Measurements from ENCODE around the gene PDIA2. TPM values are rescaled to one million over a fixed set of nuclear protein-coding genes. Genes with fewer than 3 reads are reported as not detected.
"Not testable (repeated sequence)": the region's sequence is repeated elsewhere in the genome, so short reads cannot be mapped to it uniquely, and the experiment has no call there.

Gene PDIA2
- polyA plus RNA-seq, 2 of the 4 experiments (the other 2 are of a cell fraction): 0.45 to 0.52 TPM

DNA sequence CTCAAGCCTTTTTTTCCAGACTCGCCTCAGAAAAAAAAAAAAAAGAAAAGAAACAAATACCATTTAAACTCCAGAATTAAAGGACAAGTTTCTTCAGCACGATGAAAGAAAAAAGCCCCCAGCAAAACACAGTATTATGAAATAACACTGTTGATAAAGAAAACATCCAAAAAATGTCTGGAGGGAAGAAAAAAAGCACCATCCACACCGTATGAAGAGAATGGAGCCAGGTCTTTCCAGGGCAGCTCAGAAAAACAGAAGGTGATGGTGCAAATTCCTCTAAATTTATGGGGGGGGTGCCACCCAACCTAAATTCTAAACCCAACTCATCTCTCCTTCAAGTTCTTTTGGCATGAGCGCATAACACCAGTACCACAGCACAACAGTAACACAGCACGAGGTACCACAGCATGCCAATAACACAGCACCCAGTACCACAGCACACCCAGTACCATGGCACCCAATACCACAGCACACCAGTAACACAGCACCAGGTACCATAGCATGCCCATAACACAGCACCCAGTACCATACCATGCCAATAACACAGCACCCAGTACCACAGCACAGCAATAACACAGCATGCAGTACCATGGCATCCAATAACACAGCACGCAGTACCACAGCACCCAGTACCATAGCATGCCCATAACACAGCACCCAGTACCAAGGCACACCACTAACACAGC, 50.6 kb downstream of the PDIA2 start:
- ATAC-seq: 0 out of 6 replicates have a peak, but pooled peaks of 1 of the 2 experiments have one; percentile 27

DNA sequence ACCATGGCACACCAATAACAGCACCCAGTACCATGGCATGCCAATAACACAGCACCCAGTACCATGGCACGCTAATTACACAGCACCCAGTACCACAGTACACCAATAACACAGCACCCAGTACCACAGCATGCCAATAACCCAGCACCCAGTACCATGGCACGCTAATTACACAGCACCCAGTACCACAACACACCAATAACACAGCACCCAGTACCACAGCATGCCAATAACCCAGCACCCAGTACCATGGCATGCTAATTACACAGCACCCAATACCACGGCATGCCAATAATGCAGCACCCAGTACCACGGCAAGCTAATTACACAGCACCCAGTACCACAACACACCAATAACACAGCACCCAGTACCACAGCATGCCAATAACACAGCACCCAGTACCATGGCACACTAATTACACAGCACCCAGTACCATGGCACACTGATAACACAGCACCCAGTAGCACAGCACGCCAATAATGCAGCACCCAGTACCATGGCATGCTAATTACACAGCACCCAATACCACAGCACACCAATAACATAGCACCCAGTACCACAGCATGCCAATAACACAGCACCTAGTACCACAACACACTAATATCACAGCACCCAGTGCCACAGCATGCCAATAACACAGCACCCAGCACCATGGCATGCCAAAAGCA, 51.3 kb downstream of the PDIA2 start:
- H3K4me1 ChIP-seq; H3K4me2 ChIP-seq; H3K9me3 ChIP-seq; H3K4me3 ChIP-seq; POLR2A ChIA-PET; FAIRE-seq; H3K27ac ChIP-seq; DNase-seq (ENCODE audit: low read depth in 1 of 2, low spot score in 1 of 2); ATAC-seq: not testable (repeated sequence)
- WGBS (ENCODE audit: missing lambda C conversion rate): 89% methylated on average over 4 of the region's 5 CpGs
- CTCF ChIA-PET: interaction anchor here (2.0 kb wide), 1 partner anchor 11 kb away, joined by 4 read pairs; no protein-coding TSS in a partner anchor

More for the DNA sequence above, 50.6 kb downstream of the PDIA2 start:
- H3K4me3 ChIP-seq: no peak overlapping the region
- CTCF ChIA-PET: no interaction called here
- H3K4me2 ChIP-seq: no peak overlapping the region
- DNase-seq (ENCODE audit: low read depth in 1 of 2, low spot score in 1 of 2) (no peak), FAIRE-seq (no peak)
- no peaks in the 10 kb centered on the region for H3K9me3 ChIP-seq
- 79% methylated on average over 6 of the region's 6 CpGs for WGBS (ENCODE audit: missing lambda C conversion rate)
- peaks cover 12% of the 10 kb centered on the region for H3K4me1 ChIP-seq
- TF ChIP-seq, protein P1, sequence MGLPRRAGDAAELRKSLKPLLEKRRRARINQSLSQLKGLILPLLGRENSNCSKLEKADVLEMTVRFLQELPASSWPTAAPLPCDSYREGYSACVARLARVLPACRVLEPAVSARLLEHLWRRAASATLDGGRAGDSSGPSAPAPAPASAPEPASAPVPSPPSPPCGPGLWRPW (IDR thresholded peaks at IDR 0.05): no peak
- TF ChIP-seq HDAC2 (IDR thresholded peaks at IDR 0.05) (no peak), CHD2 (IDR thresholded peaks at IDR 0.05; ENCODE audit: low read length, partially characterized antibody) (no peak), MAZ (IDR thresholded peaks at IDR 0.05; ENCODE audit: borderline replicate concordance, low read depth, low read length) (no peak), POLR2AphosphoS2 (conservative IDR thresholded peaks at IDR 0.05; ENCODE audit: low read length) (no peak)
- TF ChIP-seq, protein P2, sequence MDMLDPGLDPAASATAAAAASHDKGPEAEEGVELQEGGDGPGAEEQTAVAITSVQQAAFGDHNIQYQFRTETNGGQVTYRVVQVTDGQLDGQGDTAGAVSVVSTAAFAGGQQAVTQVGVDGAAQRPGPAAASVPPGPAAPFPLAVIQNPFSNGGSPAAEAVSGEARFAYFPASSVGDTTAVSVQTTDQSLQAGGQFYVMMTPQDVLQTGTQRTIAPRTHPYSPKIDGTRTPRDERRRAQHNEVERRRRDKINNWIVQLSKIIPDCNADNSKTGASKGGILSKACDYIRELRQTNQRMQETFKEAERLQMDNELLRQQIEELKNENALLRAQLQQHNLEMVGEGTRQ (IDR thresholded peaks at IDR 0.05): no peak
- H3K27ac ChIP-seq: peak overlapping the region in 1 of 2 experiments; percentile 21; a peak in 1 of 6 replicates
- POLR2A ChIA-PET: no interaction called here

DNA sequence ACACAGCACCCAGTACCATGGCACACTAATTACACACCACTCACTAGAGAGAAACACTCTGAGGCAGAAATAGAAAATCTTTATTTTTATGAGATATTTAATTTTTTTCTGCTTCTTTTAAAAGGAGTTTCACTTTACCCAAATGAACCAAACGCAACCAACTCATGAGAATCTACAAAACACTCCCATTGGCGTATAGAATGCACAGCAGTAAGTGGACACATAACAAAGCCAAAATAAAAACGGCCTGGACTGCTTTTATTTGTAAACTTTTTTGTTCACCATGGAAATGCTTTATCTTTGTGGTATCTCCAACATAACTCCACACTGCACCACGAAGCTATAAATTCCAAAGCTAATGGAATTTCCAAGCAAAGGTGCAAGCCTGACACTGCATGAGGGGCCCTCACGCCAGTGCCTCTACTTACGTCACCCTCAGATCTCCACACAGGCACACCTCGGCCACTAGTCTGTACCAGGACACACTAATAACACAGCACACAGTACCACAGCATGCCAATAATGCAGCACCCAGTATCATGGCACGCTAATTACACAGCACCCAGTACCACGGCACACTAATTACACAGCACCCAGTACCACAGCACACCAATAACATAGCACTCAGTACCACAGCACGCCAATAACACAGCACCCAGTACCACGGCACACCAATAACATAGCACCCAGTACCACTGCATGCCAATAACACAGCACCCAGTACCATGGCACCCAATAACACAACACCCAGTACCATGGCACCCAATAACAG, 52.1 kb downstream of the PDIA2 start:
- H3K4me2 ChIP-seq; POLR2A ChIA-PET; H3K9me3 ChIP-seq; DNase-seq (ENCODE audit: low read depth in 1 of 2, low spot score in 1 of 2); H3K4me3 ChIP-seq; H3K27ac ChIP-seq; FAIRE-seq; ATAC-seq: not testable (repeated sequence)
- 85% methylated on average over 11 of the region's 11 CpGs for WGBS (ENCODE audit: missing lambda C conversion rate)
- H3K4me1 ChIP-seq: peaks cover 14% of the 10 kb centered on the region
- CTCF ChIA-PET: interaction anchor here (0.7 to 2.0 kb wide), 4 partner anchors 10 to 99 kb away, joined by 3 to 4 read pairs (median 4); no protein-coding TSS in a partner anchor

DNA sequence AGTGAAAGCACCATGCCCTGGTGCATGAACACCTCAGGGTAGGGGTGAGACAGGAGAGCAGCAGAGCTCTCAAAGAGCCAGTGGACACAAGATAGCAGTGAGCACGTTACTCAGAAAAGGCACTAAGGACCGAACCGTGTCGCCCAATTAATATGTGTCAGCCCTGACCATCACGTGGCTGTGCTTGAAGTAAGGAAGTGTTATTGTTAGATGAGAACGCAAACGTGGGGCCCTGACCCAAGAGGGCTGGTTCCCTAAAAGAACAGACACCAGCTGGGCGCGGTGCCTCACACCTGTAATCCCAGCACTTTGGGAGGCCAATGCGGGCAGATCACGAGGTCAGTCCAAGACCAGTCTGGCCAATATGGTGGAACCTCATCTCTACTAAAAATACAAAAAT, 53.3 kb downstream of the PDIA2 start:
- ATAC-seq (no peak), FAIRE-seq (no peak), DNase-seq (ENCODE audit: low read depth in 1 of 2, low spot score in 1 of 2) (no peak)
- ChIA-PET CTCF (interaction anchor here (1.2 to 2.0 kb wide), 4 partner anchors 9 to 155 kb away, joined by 3 to 7 read pairs (median 4); no protein-coding TSS in a partner anchor), POLR2A (no interaction called here)
- Histone ChIP-seq H3K4me3 (no peak overlapping the region), H3K4me2 (no peak overlapping the region), H3K4me1 (peaks cover 17% of the 10 kb centered on the region), H3K27ac (no peak overlapping the region), H3K9me3 (no peaks in the 10 kb centered on the region)
- 97% methylated on average over 11 of the region's 11 CpGs for WGBS (ENCODE audit: missing lambda C conversion rate)
- TF ChIP-seq ESRRA (IDR thresholded peaks at IDR 0.05; ENCODE audit: borderline replicate concordance, low read length) (no peak), RAD21 (conservative IDR thresholded peaks at IDR 0.05 in 1 of 2, IDR thresholded peaks at IDR 0.05 in 1 of 2) (no peak), KDM5A (IDR thresholded peaks at IDR 0.05) (no peak), BHLHE40 (IDR thresholded peaks at IDR 0.05; ENCODE audit: low read depth, low read length) (no peak), HOXB5 (CRISPR knock-in tag; IDR thresholded peaks at IDR 0.05) (no peak), SMC3 (IDR thresholded peaks at IDR 0.05) (no peak), NFE2L2 (conservative IDR thresholded peaks at IDR 0.05; ENCODE audit: low read length) (no peak), JUN (IDR thresholded peaks at IDR 0.05) (no peak), HOXA7 (CRISPR knock-in tag; IDR thresholded peaks at IDR 0.05) (no peak), TP53 (CRISPR knock-in tag; IDR thresholded peaks at IDR 0.05) (no peak), HDAC2 (IDR thresholded peaks at IDR 0.05) (no peak), MAFK (IDR thresholded peaks at IDR 0.05; ENCODE audit: partially characterized antibody) (no peak), NPAS2 (CRISPR knock-in tag; IDR thresholded peaks at IDR 0.05; ENCODE audit: borderline replicate concordance) (no peak)
- TF ChIP-seq, protein P3, sequence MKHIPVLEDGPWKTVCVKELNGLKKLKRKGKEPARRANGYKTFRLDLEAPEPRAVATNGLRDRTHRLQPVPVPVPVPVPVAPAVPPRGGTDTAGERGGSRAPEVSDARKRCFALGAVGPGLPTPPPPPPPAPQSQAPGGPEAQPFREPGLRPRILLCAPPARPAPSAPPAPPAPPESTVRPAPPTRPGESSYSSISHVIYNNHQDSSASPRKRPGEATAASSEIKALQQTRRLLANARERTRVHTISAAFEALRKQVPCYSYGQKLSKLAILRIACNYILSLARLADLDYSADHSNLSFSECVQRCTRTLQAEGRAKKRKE (CRISPR knock-in tag; IDR thresholded peaks at IDR 0.05; ENCODE audit: low read depth): no peak
- TF ChIP-seq, protein P4, sequence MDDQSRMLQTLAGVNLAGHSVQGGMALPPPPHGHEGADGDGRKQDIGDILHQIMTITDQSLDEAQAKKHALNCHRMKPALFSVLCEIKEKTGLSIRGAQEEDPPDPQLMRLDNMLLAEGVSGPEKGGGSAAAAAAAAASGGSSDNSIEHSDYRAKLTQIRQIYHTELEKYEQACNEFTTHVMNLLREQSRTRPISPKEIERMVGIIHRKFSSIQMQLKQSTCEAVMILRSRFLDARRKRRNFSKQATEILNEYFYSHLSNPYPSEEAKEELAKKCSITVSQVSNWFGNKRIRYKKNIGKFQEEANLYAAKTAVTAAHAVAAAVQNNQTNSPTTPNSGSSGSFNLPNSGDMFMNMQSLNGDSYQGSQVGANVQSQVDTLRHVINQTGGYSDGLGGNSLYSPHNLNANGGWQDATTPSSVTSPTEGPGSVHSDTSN (IDR thresholded peaks at IDR 0.05): no peak
- TF ChIP-seq, protein P5, sequence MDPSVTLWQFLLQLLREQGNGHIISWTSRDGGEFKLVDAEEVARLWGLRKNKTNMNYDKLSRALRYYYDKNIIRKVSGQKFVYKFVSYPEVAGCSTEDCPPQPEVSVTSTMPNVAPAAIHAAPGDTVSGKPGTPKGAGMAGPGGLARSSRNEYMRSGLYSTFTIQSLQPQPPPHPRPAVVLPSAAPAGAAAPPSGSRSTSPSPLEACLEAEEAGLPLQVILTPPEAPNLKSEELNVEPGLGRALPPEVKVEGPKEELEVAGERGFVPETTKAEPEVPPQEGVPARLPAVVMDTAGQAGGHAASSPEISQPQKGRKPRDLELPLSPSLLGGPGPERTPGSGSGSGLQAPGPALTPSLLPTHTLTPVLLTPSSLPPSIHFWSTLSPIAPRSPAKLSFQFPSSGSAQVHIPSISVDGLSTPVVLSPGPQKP (IDR thresholded peaks at IDR 0.05; ENCODE audit: low read depth, low read length): no peak
- TF ChIP-seq, protein P1 (IDR thresholded peaks at IDR 0.05): no peak

All from A549 (cell line).